HG03139 (cell line): ENCODE measurements around the gene TUBGCP6.

Source experiments
- ATAC-seq: cut with Tn5 transposase; IDR thresholded peaks from one replicate; pipeline ENCODE4 v1.9.1; 2021; ENCODE audit not compliant: unreplicated experiment

The TUBGCP6 gene

GRCh38 chr22:50264104-50264745 lies 19.4 kb upstream of the TUBGCP6 start:
- ATAC-seq: no peak

- ATAC-seq: no peak
These were observed 18.3 kb upstream of the TUBGCP6 start for GRCh38 chr22:50262973-50263617.

GRCh38 chr22:50262460-50262911 lies 17.7 kb upstream of the TUBGCP6 start:
- ATAC-seq: no peak

DNA sequence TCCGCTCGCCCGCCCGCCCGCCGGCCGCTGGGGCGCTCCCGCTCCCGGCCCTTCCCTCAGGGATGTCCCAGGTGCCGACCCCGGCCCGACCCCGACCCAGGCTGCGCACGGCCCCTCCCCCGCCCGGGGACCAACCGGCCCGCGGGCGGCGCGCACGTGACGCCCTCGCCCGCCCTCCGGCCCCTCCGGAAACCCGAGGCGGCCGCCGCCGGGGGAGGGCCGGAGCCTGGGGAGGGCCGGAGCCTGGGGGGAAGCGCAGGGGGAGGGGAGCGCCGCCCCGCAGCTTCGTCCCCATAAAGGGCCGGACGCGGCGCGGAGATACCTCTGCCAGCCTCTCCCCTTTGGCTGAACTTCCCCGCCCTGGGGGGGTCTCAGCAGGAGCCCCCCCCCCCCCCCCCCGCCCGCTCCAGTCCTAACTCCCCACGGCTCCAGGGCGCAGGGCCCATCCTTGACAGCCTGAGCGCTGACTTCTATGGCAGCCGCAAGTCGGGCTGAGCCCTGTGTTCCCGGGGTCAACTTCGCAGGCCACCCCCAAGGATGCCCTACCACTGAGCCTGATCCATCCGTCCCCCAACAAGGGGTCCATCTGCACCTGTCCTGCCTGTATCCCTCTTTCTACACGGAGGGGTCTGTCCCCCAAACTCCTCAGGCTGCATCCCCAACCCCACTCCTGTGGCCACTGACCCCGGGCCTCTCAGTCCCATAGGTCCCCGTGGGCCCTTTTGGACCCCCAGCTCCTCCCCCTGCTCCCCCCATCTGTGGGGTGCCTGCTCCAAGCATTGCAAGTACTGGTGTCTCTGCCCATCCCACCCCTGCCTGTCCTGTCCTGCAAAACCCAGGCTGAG lies 17.0 kb upstream of the TUBGCP6 start, which contains the start of gene MAPK12:
TSS of gene MAPK12 (minus strand) at position 69 of the 845 bp plus-strand sequence. CDS start 174 bp downstream, outside the sequence.
- no peak for ATAC-seq

GRCh38 chr22:50260801-50261614 lies 16.2 kb upstream of the TUBGCP6 start:
- ATAC-seq: no peak

GRCh38 chr22:50260434-50260800 lies 15.6 kb upstream of the TUBGCP6 start:
- no peak for ATAC-seq

GRCh38 chr22:50259302-50259701 lies 14.5 kb upstream of the TUBGCP6 start:
- no peak for ATAC-seq

DNA sequence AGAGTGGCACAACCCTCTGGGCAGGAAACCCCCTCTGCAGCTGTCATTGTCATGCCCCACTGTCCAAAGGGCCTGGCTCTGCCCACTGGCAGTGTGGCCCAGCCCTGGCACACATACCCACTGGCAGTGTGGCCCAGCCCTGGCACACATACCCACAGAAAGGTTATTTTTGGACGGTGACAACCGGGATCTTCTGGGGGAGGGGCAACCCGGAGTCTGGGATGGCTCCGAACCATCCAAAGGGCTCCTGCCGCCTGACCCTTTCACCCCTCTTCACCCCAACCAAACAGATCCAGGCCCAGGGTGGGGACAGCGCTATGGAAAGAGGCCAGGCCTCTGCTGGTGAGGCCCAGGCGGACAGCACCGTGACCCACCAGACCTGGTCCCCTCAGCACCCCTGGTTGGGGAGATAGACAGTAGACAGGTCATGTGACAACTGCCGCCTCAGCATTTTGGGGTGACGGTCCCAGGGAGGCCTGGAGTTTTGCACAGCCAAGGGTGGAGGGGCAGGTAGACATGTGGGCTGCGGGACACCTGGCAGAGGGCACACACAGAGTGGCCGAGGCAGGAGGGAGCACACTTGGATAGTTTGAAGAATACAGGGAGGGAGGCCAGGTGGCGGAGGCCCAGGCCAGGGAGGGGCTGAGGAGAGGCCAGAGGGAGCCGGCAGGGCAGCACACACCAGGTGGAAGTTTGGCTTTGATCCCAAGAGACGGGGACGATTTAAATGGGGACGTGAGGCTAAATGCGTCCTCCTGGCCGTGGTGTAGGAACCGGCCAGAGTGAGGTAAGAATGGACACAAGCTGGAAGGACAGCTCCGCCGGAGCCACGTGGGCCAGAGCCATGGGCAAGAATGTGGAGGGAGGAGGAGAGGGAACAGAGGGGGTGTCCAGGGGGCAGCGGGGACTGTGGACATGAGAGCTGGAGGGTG lies 13.8 kb upstream of the TUBGCP6 start:
- ATAC-seq: no peak

GRCh38 chr22:50257451-50258360 lies 12.9 kb upstream of the TUBGCP6 start:
- no peak for ATAC-seq

- ATAC-seq: no peak
These were observed 12.2 kb upstream of the TUBGCP6 start for GRCh38 chr22:50257041-50257440.

GRCh38 chr22:50256258-50256862 lies 11.5 kb upstream of the TUBGCP6 start:
- no peak for ATAC-seq

DNA sequence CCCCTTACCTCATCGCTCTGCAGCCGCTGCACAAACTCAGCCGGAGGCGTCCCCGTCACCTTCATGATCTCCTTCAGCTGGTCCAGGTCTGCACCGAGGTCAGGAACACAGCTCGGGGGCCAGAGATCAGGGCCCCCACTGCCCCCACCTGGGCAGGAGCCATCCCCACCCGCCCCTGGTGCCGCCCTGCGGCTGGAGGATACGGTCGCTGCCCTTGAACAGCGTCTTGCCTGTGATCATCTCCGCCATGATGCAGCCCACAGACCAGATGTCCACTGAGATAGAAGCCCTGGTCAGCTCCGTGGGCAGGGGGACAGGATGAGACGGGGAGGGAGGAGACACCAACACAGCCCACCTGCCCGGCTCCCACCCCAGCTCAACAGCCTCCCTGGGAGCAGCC lies 10.8 kb upstream of the TUBGCP6 start:
- no peak for ATAC-seq

DNA sequence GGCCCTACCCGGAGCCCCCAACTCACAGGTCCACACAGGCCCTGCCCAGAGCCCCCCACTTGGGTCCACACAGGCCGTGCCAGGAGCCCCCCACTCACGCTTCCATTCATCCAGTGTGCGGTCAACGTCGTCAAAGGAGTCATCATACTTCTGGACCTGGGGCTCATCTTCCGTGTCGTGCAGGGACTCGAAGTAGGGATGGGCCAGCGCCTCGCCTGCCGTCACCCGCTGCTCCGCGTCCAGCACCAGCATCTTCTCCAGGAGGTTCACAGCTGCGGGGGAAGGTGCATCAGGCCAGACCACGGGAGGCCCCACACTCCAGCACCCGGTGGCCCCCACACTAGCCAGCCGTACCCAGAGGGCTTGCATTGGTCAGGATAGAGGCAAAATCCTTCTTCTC lies 10.3 kb upstream of the TUBGCP6 start:
- ATAC-seq: no peak

DNA sequence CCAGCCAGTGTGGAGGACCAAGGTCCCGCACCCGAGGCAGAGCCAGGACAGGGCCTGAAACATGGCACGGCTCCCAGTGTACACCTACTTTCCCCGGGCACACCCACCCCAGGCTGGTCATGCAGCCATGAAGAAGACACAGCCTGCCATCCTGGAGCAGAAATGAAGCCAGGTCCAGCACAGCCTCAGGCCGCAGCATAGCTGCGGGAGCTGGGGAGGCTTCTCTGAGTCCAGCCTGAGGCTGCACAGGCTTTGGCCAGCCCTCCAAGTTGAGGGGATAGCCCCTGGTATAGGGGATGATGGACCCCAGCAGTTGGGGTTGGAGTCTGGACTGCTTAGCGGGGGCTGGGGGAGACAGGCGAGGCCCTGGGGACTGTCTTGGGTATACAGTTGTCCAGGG lies 9.1 kb upstream of the TUBGCP6 start:
- ATAC-seq: no peak

- no peak for ATAC-seq
These were observed 8.5 kb upstream of the TUBGCP6 start for GRCh38 chr22:50253046-50253915.

DNA sequence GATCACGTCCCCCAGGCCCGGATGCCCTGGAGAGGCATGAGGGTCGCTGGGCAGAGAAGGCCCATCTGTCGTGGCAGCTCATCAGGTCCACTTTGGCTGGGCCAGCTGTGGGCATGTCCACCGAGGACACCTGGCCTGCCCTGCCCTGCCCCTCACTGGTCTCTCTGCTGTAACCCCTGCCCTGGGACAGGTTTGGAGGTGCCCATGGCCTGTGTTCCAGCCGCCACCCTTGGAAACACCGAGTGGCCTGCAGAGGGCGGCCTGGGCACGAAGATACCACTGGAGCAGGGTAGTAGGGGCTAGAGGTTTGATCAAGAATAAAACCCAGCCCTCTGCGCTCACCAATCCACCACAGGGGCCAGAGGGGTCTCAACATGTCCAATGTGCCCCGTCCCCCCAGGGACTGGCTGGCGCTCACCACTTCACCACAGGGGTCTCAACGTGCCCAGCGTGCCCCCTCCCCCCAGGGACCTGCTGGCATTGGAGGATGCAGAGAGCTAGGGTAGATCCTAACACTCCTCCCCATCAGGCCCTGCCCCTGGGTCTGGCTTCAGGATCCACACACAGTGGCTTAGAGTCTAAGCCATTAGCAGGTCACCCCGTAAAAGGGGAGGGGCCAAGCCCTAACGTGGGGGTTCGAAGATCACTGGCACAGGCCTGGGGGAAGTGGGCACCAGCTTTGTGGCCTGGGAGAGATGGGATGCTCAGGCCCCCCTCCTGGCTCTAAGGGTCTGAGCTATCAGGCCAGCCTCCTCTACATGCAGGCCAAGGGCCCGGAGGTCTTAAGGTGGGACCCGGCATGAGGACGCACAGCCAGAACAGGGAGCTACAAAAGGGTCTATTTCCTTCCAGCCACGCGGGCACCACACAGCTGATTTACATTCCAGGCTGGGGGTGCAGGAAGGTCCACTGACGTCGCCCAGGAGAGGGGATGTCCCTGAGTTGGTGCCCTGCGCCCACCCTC lies 7.5 kb upstream of the TUBGCP6 start:
- no peak for ATAC-seq
